ENCODE data around the gene TNS4.
"Not testable (repeated sequence)": the region's sequence is repeated elsewhere in the genome, so short reads cannot be mapped to it uniquely, and the experiment has no call there.

Gene TNS4

GRCh38 chr17:40501499-40501911 lies at the start of gene TNS4:
Gene TNS4 (minus strand): TSS chr17:40501623. CDS start chr17:40496425, 5,198 bp downstream.
- no peak for DNase-seq

- no peak for DNase-seq
These were observed 49.2 kb upstream of the TNS4 start for GRCh38 chr17:40550608-40551007.

- DNase-seq = no peak
These were observed 47.7 kb upstream of the TNS4 start for GRCh38 chr17:40548982-40549685.

- no peak for DNase-seq
These were observed 47.1 kb upstream of the TNS4 start for GRCh38 chr17:40548491-40548981.

GRCh38 chr17:40547785-40548478 lies 46.5 kb upstream of the TNS4 start:
- no peak for DNase-seq

- peak; percentile 33 for DNase-seq
These were observed 45.8 kb upstream of the TNS4 start for GRCh38 chr17:40547079-40547784.

GRCh38 chr17:40546497-40546896 lies 45.1 kb upstream of the TNS4 start:
- DNase-seq = not testable (repeated sequence)

- DNase-seq = no peak
These were observed 44.2 kb upstream of the TNS4 start for GRCh38 chr17:40545660-40546059.

GRCh38 chr17:40542558-40543411 lies 41.4 kb upstream of the TNS4 start:
- DNase-seq = no peak

GRCh38 chr17:40541873-40542557 lies 40.6 kb upstream of the TNS4 start:
- DNase-seq = no peak

GRCh38 chr17:40541060-40541872 lies 39.8 kb upstream of the TNS4 start:
- no peak for DNase-seq

- DNase-seq = no peak
These were observed 39.0 kb upstream of the TNS4 start for GRCh38 chr17:40540448-40540847.

GRCh38 chr17:40539711-40540411 lies 38.4 kb upstream of the TNS4 start:
- no peak for DNase-seq

- no peak for DNase-seq
These were observed 37.7 kb upstream of the TNS4 start for GRCh38 chr17:40538936-40539705.

GRCh38 chr17:40538019-40538935 lies 36.9 kb upstream of the TNS4 start:
- DNase-seq = no peak

- DNase-seq = no peak
These were observed 35.1 kb upstream of the TNS4 start for GRCh38 chr17:40536295-40537171.

GRCh38 chr17:40535924-40536294 lies 34.5 kb upstream of the TNS4 start:
- DNase-seq = no peak

GRCh38 chr17:40535438-40535837 lies 34.0 kb upstream of the TNS4 start:
- DNase-seq = no peak

All from DMS 273 treated with DMSO at 0.1 percent for 48 hours (cell line).